ENCODE measurements around the gene STAT6.

STAT6 gene

GRCh38 chr12:57111031-57111734, at the start of gene STAT6:
Gene STAT6 (minus strand): TSS chr12:57111362. CDS start chr12:57108278, 3,084 bp downstream.
- DNase-seq: peak; percentile 67

GRCh38 chr12:57160741-57161140, 49.6 kb upstream of the STAT6 start:
- no peak for DNase-seq

- no peak for DNase-seq
Measured at GRCh38 chr12:57160040-57160439, 48.9 kb upstream of the STAT6 start.

GRCh38 chr12:57159311-57159710, 48.1 kb upstream of the STAT6 start:
- DNase-seq: no peak

- no peak for DNase-seq
Measured at GRCh38 chr12:57158665-57159064, 47.5 kb upstream of the STAT6 start.

GRCh38 chr12:57158186-57158585, 47.0 kb upstream of the STAT6 start:
- DNase-seq: no peak

- DNase-seq: no peak
Measured at GRCh38 chr12:57157588-57158173, 46.5 kb upstream of the STAT6 start.

GRCh38 chr12:57156701-57157403, 45.7 kb upstream of the STAT6 start:
- DNase-seq: no peak

GRCh38 chr12:57154804-57155434, 43.8 kb upstream of the STAT6 start:
- no peak for DNase-seq

- DNase-seq: no peak
Measured at GRCh38 chr12:57154076-57154475, 42.9 kb upstream of the STAT6 start.

GRCh38 chr12:57153415-57153997, 42.3 kb upstream of the STAT6 start:
- no peak for DNase-seq

GRCh38 chr12:57152639-57153038, 41.5 kb upstream of the STAT6 start:
- no peak for DNase-seq

GRCh38 chr12:57151741-57152630, 40.8 kb upstream of the STAT6 start:
- DNase-seq: no peak

- no peak for DNase-seq
Measured at GRCh38 chr12:57150400-57151000, 39.3 kb upstream of the STAT6 start.

GRCh38 chr12:57149245-57149900, 38.2 kb upstream of the STAT6 start:
- DNase-seq: no peak

- no peak for DNase-seq
Measured at GRCh38 chr12:57148469-57149244, 37.5 kb upstream of the STAT6 start.

- DNase-seq: no peak
Measured at GRCh38 chr12:57146961-57147944, 36.1 kb upstream of the STAT6 start, which contains the start of gene LRP1-AS. Gene LRP1-AS (minus strand): TSS chr12:57147619.

GRCh38 chr12:57146092-57146491, 34.9 kb upstream of the STAT6 start:
- DNase-seq: no peak

GRCh38 chr12:57145460-57146059, 34.4 kb upstream of the STAT6 start:
- DNase-seq: no peak

All from NCI-H510A treated with DMSO at 0.1 percent for 48 hours (cell line).